IMR-90 (cell line): ENCODE results near the gene ADGRA1. TPM values are rescaled to one million over a fixed set of nuclear protein-coding genes. Genes with fewer than 3 reads are reported as not detected.

ENCODE experiments used
- ATAC-seq: fragments of 200-7000 bp; cut with Tn5 transposase; 2 replicates; pipeline ENCODE4 v1.9.1; 2020; ENCODE audit warnings: low read depth, mild to moderate bottlenecking, moderate library complexity
- BruUV-seq: library from RNA; stranded (reverse); fragments of 400-500 nt; replicated peaks from 2 replicates; lab custom pipeline; 2021; lab: Mats Ljungman, UMichigan
- CTCF ChIA-PET: fragments of 300-600 bp; formaldehyde crosslinking; extraction: SDS; loops from one replicate; lab custom pipeline; 2021; ENCODE audit warnings: antibody characterized with exemption; lab: Yijun Ruan, JAX
- POLR2A ChIA-PET: fragments of 300-600 bp; sonication (Branson Sonifier 250); formaldehyde crosslinking; loops from one replicate; lab custom pipeline; 2022; ENCODE audit warnings: antibody characterized with exemption; ENCODE audit not compliant: unreplicated experiment; lab: Charles Lee
- DNase-seq: peaks from one replicate; pipeline ENCODE4 v3.0.0; 2013
- H2AFZ ChIP-seq: replicated peaks from 2 replicates; pipeline ENCODE3; 2013; ENCODE audit warnings: low read length, mild to moderate bottlenecking; ENCODE audit not compliant: poor library complexity
- H2AK5ac ChIP-seq: 2 replicates; pipeline ENCODE4 v1.6.1; 2013; ENCODE audit warnings: low read depth, low read length, inconsistent platforms
- H2AK9ac ChIP-seq: replicated peaks from 2 replicates; pipeline ENCODE3; 2013; ENCODE audit warnings: mild to moderate bottlenecking, low read depth, low read length, moderate library complexity; ENCODE audit not compliant: poor library complexity
- H2BK120ac ChIP-seq: 2 replicates; pipeline ENCODE4 v1.6.1; 2013; ENCODE audit warnings: low read depth, low read length, inconsistent platforms
- H2BK15ac ChIP-seq: 3 replicates; pipeline ENCODE4 v1.6.1; 2013; ENCODE audit warnings: low read depth, low read length, inconsistent platforms
- H2BK20ac ChIP-seq: 2 replicates; pipeline ENCODE4 v1.6.1; 2013; ENCODE audit warnings: low read depth, mild to moderate bottlenecking, inconsistent platforms, low read length, moderate library complexity
- H2BK5ac ChIP-seq: 2 replicates; pipeline ENCODE4 v1.6.1; 2013; ENCODE audit warnings: mild to moderate bottlenecking, low read depth, low read length, inconsistent platforms; ENCODE audit not compliant: poor library complexity, severe bottlenecking
- H3K14ac ChIP-seq: replicated peaks from 2 replicates; pipeline ENCODE4 v1.6.1; 2013; ENCODE audit warnings: low read depth, low read length, inconsistent platforms
- H3K18ac ChIP-seq: 2 replicates; pipeline ENCODE4 v1.6.1; 2013; ENCODE audit warnings: low read depth, low read length, control low read depth
- H3K23ac ChIP-seq: 2 replicates; pipeline ENCODE4 v1.6.1; 2013; ENCODE audit warnings: low read depth, low read length, inconsistent platforms
- H3K27ac ChIP-seq: 2 replicates; pipeline ENCODE4 v1.5.1; 2013; ENCODE audit warnings: mild to moderate bottlenecking, control low read depth, low read length; ENCODE audit not compliant: insufficient read depth
- H3K27me3 ChIP-seq: 2 replicates; pipeline ENCODE4 v1.6.1; 2013; ENCODE audit warnings: low read length; ENCODE audit not compliant: control insufficient read depth, insufficient read depth
- H3K36me3 ChIP-seq: 2 replicates; pipeline ENCODE4 v1.6.1; 2013; ENCODE audit warnings: low read length, mixed read lengths; ENCODE audit not compliant: control insufficient read depth, insufficient read depth
- H3K4ac ChIP-seq: 2 replicates; pipeline ENCODE4 v1.6.1; 2013; ENCODE audit warnings: low read depth, low read length, inconsistent platforms
- H3K4me1 ChIP-seq: 2 replicates; pipeline ENCODE4 v1.6.1; 2013; ENCODE audit warnings: low read length, mixed read lengths; ENCODE audit not compliant: control insufficient read depth, insufficient read depth
- H3K4me2 ChIP-seq: 2 replicates; pipeline ENCODE4 v1.6.1; 2013; ENCODE audit warnings: low read depth, mild to moderate bottlenecking, control low read depth, low read length, moderate library complexity
- H3K4me3 ChIP-seq: 2 replicates; pipeline ENCODE4 v1.5.1; 2013; ENCODE audit warnings: low read depth, mild to moderate bottlenecking, control low read depth, low read length, moderate library complexity; ENCODE audit not compliant: insufficient read depth
- H3K56ac ChIP-seq: 2 replicates; pipeline ENCODE4 v1.6.1; 2013; ENCODE audit warnings: low read length, inconsistent platforms; ENCODE audit not compliant: insufficient read depth; ENCODE audit errors: extremely low read depth
- H3K79me1 ChIP-seq, 2 experiments: 2 replicates each; pipeline ENCODE4 v1.6.1; 2013; ENCODE audit warnings: low read length in 2 of 2, inconsistent platforms in 1 of 2, low read depth in 1 of 2
- H3K9ac ChIP-seq: 2 replicates; pipeline ENCODE4 v1.6.1; 2013; ENCODE audit warnings: low read depth, low read length, control low read depth
- H3K9me1 ChIP-seq: 2 replicates; pipeline ENCODE4 v1.6.1; 2013; ENCODE audit warnings: low read length, inconsistent platforms; ENCODE audit not compliant: insufficient read depth
- H3K9me3 ChIP-seq: 2 replicates; pipeline ENCODE4 v1.6.1; 2013; ENCODE audit warnings: low read length; ENCODE audit not compliant: control insufficient read depth, insufficient read depth
- H4K20me1 ChIP-seq: 2 replicates; pipeline ENCODE4 v1.6.1; 2013; ENCODE audit warnings: low read length, inconsistent platforms; ENCODE audit not compliant: insufficient read depth
- H4K5ac ChIP-seq: 2 replicates; pipeline ENCODE4 v1.6.1; 2013; ENCODE audit warnings: mild to moderate bottlenecking, low read depth, low read length, control low read depth
- H4K8ac ChIP-seq, 2 experiments: 2 replicates each; pipeline ENCODE4 v1.6.1; 2013; ENCODE audit warnings: low read depth in 2 of 2, low read length in 2 of 2, control low read depth in 1 of 2, inconsistent platforms in 1 of 2
- H4K91ac ChIP-seq: 2 replicates; pipeline ENCODE4 v1.6.1; 2013; ENCODE audit warnings: low read depth, low read length, inconsistent platforms; ENCODE audit not compliant: insufficient read depth
- MAZ ChIP-seq: IDR thresholded peaks from 2 replicates; pipeline ENCODE4 v1.6.1; 2012; ENCODE audit warnings: low read depth, mild to moderate bottlenecking, low read length, improper control_type of control experiment, moderate library complexity, borderline replicate concordance
- WGBS, 2 experiments: methylation state at CpG; one replicate each; pipeline versions ENCODE4 v1.1.5 to v1.1.7; 2013; ENCODE audit warnings: missing lambda C conversion rate in 2 of 2; ENCODE audit not compliant: insufficient read length in 1 of 2; ENCODE audit errors: extremely low coverage in 2 of 2; 5-methylcytosine and 5-hydroxymethylcytosine counted together
- dilution Hi-C: fragments of 300-500 bp; cut with HindIII; formaldehyde crosslinking; loops from one replicate; pipeline ENCODE4 v1.14.3; 2018; ENCODE audit warnings: low sequenced_read_pairs; ENCODE audit not compliant: unreplicated experiment
- in situ Hi-C: fragments of 300-500 bp; cut with MboI; formaldehyde crosslinking; loops from 3 replicates; pipeline ENCODE4 v1.14.3; 2019; ENCODE audit warnings: low sequenced_read_pairs, inconsistent platforms, mixed read lengths
- intact Hi-C: fragments of 100-400 bp; cut with micrococcal nuclease; formaldehyde crosslinking; loops from 2 replicates; pipeline ENCODE4 v1.10.0; 2022
- polyA plus RNA-seq, 3 experiments: library from polyadenylated mRNA; depleted of rRNA; stranded (reverse); fragments of >200 nt; gene quantifications; 2 replicates each; pipeline ENCODE4 v1.2.3, GENCODE V29; 2012; ENCODE audit warnings: low replicate concordance in 1 of 3
- total RNA-seq: library from RNA; depleted of rRNA; stranded (reverse); fragments of >200 nt; gene quantifications from 2 replicates; pipeline ENCODE4 v1.2.3, GENCODE V29; 2012

The ADGRA1 gene
- total and polyA plus RNA-seq, 2 of the 4 experiments (the other 2 are of a cell fraction): not detected

DNA sequence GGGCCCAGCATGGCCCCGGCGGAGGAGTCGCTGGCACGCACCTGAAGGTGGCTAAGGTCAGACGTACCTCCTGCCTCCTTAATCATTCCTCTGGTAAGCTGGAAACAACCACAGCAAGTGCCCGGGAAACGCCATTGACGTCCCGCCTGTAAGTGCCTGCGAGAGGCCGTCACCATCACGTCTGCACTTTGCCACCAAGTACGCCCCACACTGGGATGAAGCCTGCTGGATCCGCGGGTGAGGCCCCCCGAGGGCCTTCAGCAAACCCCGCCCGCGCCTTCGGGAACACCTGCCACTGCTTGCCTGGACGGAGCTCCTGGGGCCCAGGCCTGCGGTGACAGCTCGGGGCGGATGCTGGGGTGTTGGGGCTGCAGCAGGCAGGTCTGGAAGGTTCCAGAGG, 12.5 kb downstream of the ADGRA1 start:
- ATAC-seq: no peak
- no peak overlapping the region for H3K27ac ChIP-seq
- no peak overlapping the region for H3K4me3 ChIP-seq
- H3K56ac ChIP-seq: no peak overlapping the region
- H3K18ac ChIP-seq: no peak overlapping the region
- dilution Hi-C loops (no loop called here), intact Hi-C loops (no loop called here), in situ Hi-C loops (no loop called here)
- ChIA-PET POLR2A (no interaction called here), CTCF (no interaction called here)
- no peaks in the 10 kb centered on the region for H4K20me1 ChIP-seq
- TF ChIP-seq MAZ: no peak
- H3K9me3 ChIP-seq: no peaks in the 10 kb centered on the region
- no TSS peak for BruUV-seq
- H3K4me1 ChIP-seq: no peaks in the 10 kb centered on the region
- no peak overlapping the region for H2AK5ac ChIP-seq
- no peaks in the 10 kb centered on the region for H3K9me1 ChIP-seq
- H3K36me3 ChIP-seq: no peaks in the 10 kb centered on the region
- no peak overlapping the region for H2BK5ac ChIP-seq
- H3K4me2 ChIP-seq: no peak overlapping the region
- H2AFZ ChIP-seq: no peak overlapping the region
- H3K4ac ChIP-seq: no peak overlapping the region
- no peaks in the 10 kb centered on the region for H3K79me1 ChIP-seq
- H2BK20ac ChIP-seq: no peak overlapping the region
- H2BK15ac ChIP-seq: no peak overlapping the region
- no peak overlapping the region for H3K9ac ChIP-seq
- H4K91ac ChIP-seq: no peak overlapping the region
- no peak overlapping the region for H2BK120ac ChIP-seq
- no peak overlapping the region for H3K23ac ChIP-seq
- H4K5ac ChIP-seq: no peak overlapping the region
- peaks cover 18% of the 10 kb centered on the region; the same call in 1 of the 2 replicates for H3K27me3 ChIP-seq
- no peak overlapping the region for H4K8ac ChIP-seq
- no peak for DNase-seq
- no peak overlapping the region for H2AK9ac ChIP-seq
- H3K14ac ChIP-seq: no peak overlapping the region
- 90% methylated on average over 12 of the region's 24 CpGs; no CpG with 5 or more reads in 1 of the 2 experiments for WGBS, 2 experiments
